Fibroblast of lung (primary cell): Measurements from ENCODE around the gene RNF186. TPM values are rescaled to one million over a fixed set of nuclear protein-coding genes. Genes with fewer than 3 reads are reported as not detected.

Source experiments
- DNase-seq, 2 donors: peaks; one replicate each; pipeline versions ENCODE4 v3.0.0 to v3.0.0-alpha.2; 2010; ENCODE audit warnings: low read depth in 2 of 2
- H2AFZ ChIP-seq: 2 replicates; pipeline ENCODE4 v1.5.1; 2012; ENCODE audit warnings: low read length, control low read depth, inconsistent platforms
- H3K27ac ChIP-seq: 2 replicates; pipeline ENCODE4 v1.5.1; 2011; ENCODE audit warnings: low read length, control low read depth; ENCODE audit not compliant: insufficient read depth
- H3K27me3 ChIP-seq: 2 replicates; pipeline ENCODE4 v1.5.1; 2011; ENCODE audit warnings: mild to moderate bottlenecking, low read length; ENCODE audit not compliant: control insufficient read depth, insufficient read depth
- H3K36me3 ChIP-seq: 2 replicates; pipeline ENCODE4 v1.5.1; 2011; ENCODE audit warnings: low read length; ENCODE audit not compliant: control insufficient read depth, insufficient read depth
- H3K4me1 ChIP-seq: 2 replicates; pipeline ENCODE4 v1.5.1; 2011; ENCODE audit warnings: low read length; ENCODE audit not compliant: control insufficient read depth, insufficient read depth; ENCODE audit errors: extremely low read depth
- H3K4me2 ChIP-seq: 2 replicates; pipeline ENCODE4 v1.5.1; 2011; ENCODE audit warnings: low read length, control low read depth; ENCODE audit not compliant: insufficient read depth; ENCODE audit errors: extremely low read depth
- H3K4me3 ChIP-seq, 4 experiments: fragments of 200-600 bp in 1 of 4; sonication (generic) in 1 of 4; replicated peaks in 1 of 4; 2 replicates each; pipeline ENCODE4 v1.5.1; 2011 to 2016; ENCODE audit warnings: low read length in 4 of 4, low read depth in 3 of 4, mild to moderate bottlenecking in 3 of 4, control low read depth in 2 of 4, inconsistent platforms in 1 of 4, mixed read lengths in 1 of 4; ENCODE audit not compliant: insufficient read depth in 1 of 4; ENCODE audit errors: control extremely low read depth in 1 of 4
- H3K79me2 ChIP-seq: 2 replicates; pipeline ENCODE4 v1.5.1; 2012; ENCODE audit warnings: mild to moderate bottlenecking, low read length, inconsistent platforms; ENCODE audit not compliant: control insufficient read depth, insufficient read depth
- H3K9ac ChIP-seq: 2 replicates; pipeline ENCODE4 v1.5.1; 2011; ENCODE audit warnings: mild to moderate bottlenecking, low read length, control low read depth; ENCODE audit not compliant: insufficient read depth
- H3K9me3 ChIP-seq: 2 replicates; pipeline ENCODE4 v1.5.1; 2012; ENCODE audit warnings: low read depth, low read length; ENCODE audit not compliant: control insufficient read depth, insufficient read depth
- H4K20me1 ChIP-seq: 2 replicates; pipeline ENCODE4 v1.5.1; 2011; ENCODE audit warnings: low read length; ENCODE audit not compliant: control insufficient read depth, insufficient read depth; ENCODE audit errors: extremely low read depth
- CTCF ChIP-seq, 2 donors: IDR thresholded peaks in 1 of 2; conservative IDR thresholded peaks in 1 of 2; 1 replicate in 1 of 2; 2 replicates in 1 of 2; pipeline ENCODE4 v1.5.1; 2011 to 2012; ENCODE audit warnings: low read length in 2 of 2, control low read depth in 1 of 2, inconsistent platforms in 1 of 2, low read depth in 1 of 2, mild to moderate bottlenecking in 1 of 2
- EZH2 ChIP-seq: IDR thresholded peaks from 2 replicates; pipeline ENCODE4 v1.5.1; 2012; ENCODE audit warnings: low read length, control low read depth, mild to moderate bottlenecking; ENCODE audit errors: missing control alignments
- polyA plus RNA-seq, 2 donors: library from polyadenylated mRNA; depleted of rRNA in 1 of 2; stranded (reverse) in 1 of 2; unstranded in 1 of 2; fragments of >200 nt; gene quantifications; 2 replicates each; pipeline ENCODE4 v1.2.1, GENCODE V29; 2011 to 2012; ENCODE audit warnings: missing spikeins in 1 of 2
- total RNA-seq: library from RNA; depleted of rRNA; stranded (reverse); fragments of >200 nt; gene quantifications from 2 replicates; pipeline ENCODE4 v1.2.1, GENCODE V29; 2014

RNF186 gene
- total and polyA plus RNA-seq, 2 donors (not counting 1 experiment from before 2014, with no cell fraction given), result not detected

- Histone ChIP-seq H3K36me3 (peaks cover 7% of the 10 kb centered on the region), H3K79me2 (no peaks in the 10 kb centered on the region), H3K4me2 (no peak overlapping the region), H3K27ac (no peak overlapping the region), H3K4me1 (no peaks in the 10 kb centered on the region), H3K9ac (no peak overlapping the region), H2AFZ (no peak overlapping the region), H3K9me3 (no peaks in the 10 kb centered on the region), H4K20me1 (no peaks in the 10 kb centered on the region), H3K4me3 (no peak overlapping the region), H3K27me3 (no peaks in the 10 kb centered on the region)
- TF ChIP-seq CTCF (conservative IDR thresholded peaks at IDR 0.05 in 1 of 2, IDR thresholded peaks at IDR 0.05 in 1 of 2; ENCODE audit: low read depth in 1 of 2, low read length in 2 of 2) (no peak), EZH2 (no peak)
- DNase-seq, result no peak
Observed at GRCh38 chr1:19776933-19777332, 38.1 kb downstream of the RNF186 start.

GRCh38 chr1:19776287-19776686 is 38.8 kb downstream of the RNF186 start:
- Histone ChIP-seq H4K20me1 (no peaks in the 10 kb centered on the region), H3K4me1 (no peaks in the 10 kb centered on the region), H3K27me3 (no peaks in the 10 kb centered on the region), H3K9ac (no peak overlapping the region), H3K9me3 (no peaks in the 10 kb centered on the region), H3K79me2 (no peaks in the 10 kb centered on the region), H2AFZ (no peak overlapping the region), H3K4me2 (no peak overlapping the region), H3K4me3 (no peak overlapping the region), H3K36me3 (peaks cover 7% of the 10 kb centered on the region), H3K27ac (no peak overlapping the region)
- DNase-seq, result no peak
- TF ChIP-seq EZH2 (no peak), CTCF (conservative IDR thresholded peaks at IDR 0.05 in 1 of 2, IDR thresholded peaks at IDR 0.05 in 1 of 2; ENCODE audit: low read depth in 1 of 2, low read length in 2 of 2) (no peak)

- H4K20me1 ChIP-seq, result no peaks in the 10 kb centered on the region
- H3K27ac ChIP-seq, result no peak overlapping the region
- H2AFZ ChIP-seq, result no peak overlapping the region
- H3K36me3 ChIP-seq, result peaks cover 7% of the 10 kb centered on the region
- no peak overlapping the region for H3K9ac ChIP-seq
- H3K9me3 ChIP-seq, result no peaks in the 10 kb centered on the region
- no peak overlapping the region for H3K4me2 ChIP-seq
- no peaks in the 10 kb centered on the region for H3K27me3 ChIP-seq
- no peak overlapping the region for H3K4me3 ChIP-seq
- TF ChIP-seq CTCF (conservative IDR thresholded peaks at IDR 0.05 in 1 of 2, IDR thresholded peaks at IDR 0.05 in 1 of 2; ENCODE audit: low read depth in 1 of 2, low read length in 2 of 2) (no peak), EZH2 (no peak)
- H3K4me1 ChIP-seq, result no peaks in the 10 kb centered on the region
- DNase-seq, result no peak
- no peaks in the 10 kb centered on the region for H3K79me2 ChIP-seq
Observed at GRCh38 chr1:19775831-19776230, 39.3 kb downstream of the RNF186 start.
